Measurements from ENCODE around the gene FIBCD1.

DNA sequence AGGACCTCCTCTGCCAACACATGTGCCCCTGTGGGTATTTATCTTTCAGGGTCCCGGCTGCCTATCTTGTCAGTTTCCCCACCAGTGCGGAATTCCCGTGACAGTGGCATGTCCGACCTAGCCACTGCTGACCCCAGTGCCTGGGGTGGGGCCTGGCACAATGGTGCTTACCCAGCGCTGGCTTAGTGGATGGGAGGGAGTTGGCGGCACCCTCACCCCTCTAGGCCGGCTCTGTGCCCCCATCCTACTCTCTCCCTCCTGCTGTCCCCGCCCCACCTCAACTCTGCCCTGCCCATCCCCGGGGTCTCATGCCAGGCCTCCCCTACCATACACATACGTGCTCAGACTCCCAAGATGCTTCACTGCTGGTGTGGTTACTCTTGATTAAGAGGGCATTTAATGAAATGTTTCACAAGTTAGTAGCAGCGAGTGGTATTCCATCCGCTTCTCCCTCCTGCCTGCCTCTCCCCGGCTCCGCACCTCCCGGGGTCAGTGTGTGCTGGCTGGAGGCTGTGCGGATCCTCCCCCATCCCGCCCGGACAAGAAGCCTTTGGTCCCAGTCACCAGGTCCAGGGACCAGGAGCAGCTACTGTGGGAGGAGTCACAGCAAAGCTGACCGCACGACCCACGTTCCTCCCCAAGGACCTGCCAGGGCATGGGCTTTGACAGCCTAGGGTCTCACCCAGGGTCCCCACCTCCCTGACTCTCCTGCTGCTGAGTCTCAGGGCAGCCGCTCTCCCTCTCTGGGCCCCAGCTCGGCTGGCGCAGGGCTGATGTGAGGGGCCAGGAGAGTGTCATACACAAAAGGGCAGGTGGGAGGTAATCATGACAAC is 32.9 kb downstream of the FIBCD1 start:
- TF ChIP-seq, protein P1, sequence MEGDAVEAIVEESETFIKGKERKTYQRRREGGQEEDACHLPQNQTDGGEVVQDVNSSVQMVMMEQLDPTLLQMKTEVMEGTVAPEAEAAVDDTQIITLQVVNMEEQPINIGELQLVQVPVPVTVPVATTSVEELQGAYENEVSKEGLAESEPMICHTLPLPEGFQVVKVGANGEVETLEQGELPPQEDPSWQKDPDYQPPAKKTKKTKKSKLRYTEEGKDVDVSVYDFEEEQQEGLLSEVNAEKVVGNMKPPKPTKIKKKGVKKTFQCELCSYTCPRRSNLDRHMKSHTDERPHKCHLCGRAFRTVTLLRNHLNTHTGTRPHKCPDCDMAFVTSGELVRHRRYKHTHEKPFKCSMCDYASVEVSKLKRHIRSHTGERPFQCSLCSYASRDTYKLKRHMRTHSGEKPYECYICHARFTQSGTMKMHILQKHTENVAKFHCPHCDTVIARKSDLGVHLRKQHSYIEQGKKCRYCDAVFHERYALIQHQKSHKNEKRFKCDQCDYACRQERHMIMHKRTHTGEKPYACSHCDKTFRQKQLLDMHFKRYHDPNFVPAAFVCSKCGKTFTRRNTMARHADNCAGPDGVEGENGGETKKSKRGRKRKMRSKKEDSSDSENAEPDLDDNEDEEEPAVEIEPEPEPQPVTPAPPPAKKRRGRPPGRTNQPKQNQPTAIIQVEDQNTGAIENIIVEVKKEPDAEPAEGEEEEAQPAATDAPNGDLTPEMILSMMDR (IDR thresholded peaks at IDR 0.05), result no peak
- TF ChIP-seq POLR2AphosphoS5 (IDR thresholded peaks at IDR 0.05) (no peak), EP300 (IDR thresholded peaks at IDR 0.05) (no peak), POLR2A (IDR thresholded peaks at IDR 0.05; ENCODE audit: low read depth) (no peak)
